Left hindlimb (tissue), 1 donor: ENCODE measurements around the gene GPALPP1.
A peak's percentile ranks its signal among the peaks of the same experiment; 100 is the strongest.
"Not testable (repeated sequence)": the region's sequence is repeated elsewhere in the genome, so short reads cannot be mapped to it uniquely, and the experiment has no call there.

ENCODE experiments used
- DNase-seq: peaks from one replicate; pipeline ENCODE4 v3.0.0-alpha.2; 2018

GPALPP1 gene

GRCh38 chr13:45007225-45007624 is 17.9 kb downstream of the GPALPP1 start:
- DNase-seq: no peak

GRCh38 chr13:45007823-45008222 is 18.5 kb downstream of the GPALPP1 start:
- no peak for DNase-seq

DNA sequence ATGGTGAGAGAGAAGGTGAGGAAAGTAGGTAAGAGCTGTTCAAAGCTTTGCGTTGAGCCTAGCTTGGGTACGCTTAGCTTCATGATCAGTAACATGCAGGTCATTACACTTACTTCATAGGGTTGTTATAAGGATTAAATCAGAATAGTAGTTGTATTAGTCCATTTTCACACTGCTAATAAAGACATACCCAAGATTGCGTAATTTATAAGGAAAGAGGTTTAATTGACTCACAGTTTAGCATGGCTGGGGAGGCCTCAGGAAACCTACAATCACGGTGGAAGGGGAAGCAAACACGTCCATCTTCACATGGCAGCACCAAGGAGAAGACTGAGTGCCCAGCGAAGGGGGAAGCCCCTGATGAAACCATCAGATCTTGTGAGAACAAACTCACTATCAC is 21.9 kb downstream of the GPALPP1 start:
- no peak for DNase-seq

- DNase-seq: no peak
Measured at GRCh38 chr13:45015300-45015699, 26.0 kb downstream of the GPALPP1 start.

DNA sequence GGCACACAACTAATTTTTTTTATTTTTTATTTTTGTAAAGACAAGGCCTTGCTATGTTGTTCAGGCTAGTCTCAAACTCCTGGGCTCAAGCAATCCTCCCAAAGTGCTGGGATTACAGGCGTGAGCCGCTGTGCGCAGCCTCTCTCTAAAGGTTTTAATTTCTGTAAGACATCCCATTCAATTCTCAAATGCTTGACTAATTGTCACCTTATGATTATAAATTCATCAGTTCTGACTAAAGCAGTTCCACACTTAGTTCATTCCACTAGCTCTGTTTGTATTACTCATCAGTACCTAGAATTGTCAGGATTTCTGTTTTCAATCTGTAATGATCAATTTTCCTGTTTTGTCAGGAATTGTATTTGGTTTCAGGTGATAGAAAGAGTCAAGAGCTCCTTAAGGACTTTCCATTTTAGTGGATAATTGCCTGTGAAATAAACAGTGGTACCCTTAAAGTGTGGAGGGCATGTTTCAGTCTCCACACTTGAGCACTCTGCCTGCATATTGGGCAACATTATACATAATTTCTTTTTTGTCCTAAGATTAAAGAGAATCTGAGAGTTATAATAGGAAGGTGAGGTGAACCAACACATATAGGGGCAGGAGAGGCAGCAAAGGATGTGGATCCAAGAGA is 27.6 kb downstream of the GPALPP1 start:
- no peak for DNase-seq

GRCh38 chr13:45019981-45020380 is 30.6 kb downstream of the GPALPP1 start:
- not testable (repeated sequence) for DNase-seq

DNA sequence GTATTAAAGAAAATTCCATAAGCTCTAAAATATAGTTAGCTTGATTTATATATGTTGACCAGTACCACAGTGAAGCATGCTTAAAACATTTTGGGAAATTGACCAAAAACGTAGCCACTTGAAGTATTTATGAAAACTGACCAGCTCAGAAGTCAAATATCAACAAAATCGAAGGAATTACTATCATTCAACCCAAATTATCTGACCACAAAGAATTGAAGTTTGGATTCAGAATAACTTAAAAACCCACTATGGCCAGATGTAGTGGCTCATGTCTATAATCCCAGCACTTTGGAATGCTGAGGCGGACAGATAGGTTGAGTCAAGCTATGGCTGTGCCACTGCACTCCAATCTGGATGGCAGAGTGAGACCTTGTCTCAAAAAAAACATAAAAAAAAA is 31.9 kb downstream of the GPALPP1 start:
- DNase-seq: no peak

DNA sequence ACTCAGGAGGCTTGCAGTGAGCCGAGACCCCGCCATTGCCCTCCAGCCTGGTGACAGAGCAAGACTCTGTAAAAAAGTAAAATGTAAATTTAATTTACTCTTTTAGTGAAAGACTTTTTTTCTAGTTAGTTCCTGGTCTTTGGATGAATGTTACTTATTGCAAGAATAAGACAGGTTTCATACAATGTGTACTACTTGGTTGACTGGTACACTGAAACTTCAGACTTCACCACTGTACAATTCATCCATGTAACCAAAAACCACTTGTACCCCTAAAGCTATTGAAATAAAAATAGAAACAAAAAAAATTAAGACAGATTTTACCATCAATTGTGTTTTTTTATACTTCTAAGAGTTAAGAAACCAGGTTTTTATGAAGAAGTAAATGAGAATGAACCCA is 35.5 kb downstream of the GPALPP1 start:
- DNase-seq: no peak

GRCh38 chr13:45034342-45034741 is 45.0 kb downstream of the GPALPP1 start:
- DNase-seq: no peak

DNA sequence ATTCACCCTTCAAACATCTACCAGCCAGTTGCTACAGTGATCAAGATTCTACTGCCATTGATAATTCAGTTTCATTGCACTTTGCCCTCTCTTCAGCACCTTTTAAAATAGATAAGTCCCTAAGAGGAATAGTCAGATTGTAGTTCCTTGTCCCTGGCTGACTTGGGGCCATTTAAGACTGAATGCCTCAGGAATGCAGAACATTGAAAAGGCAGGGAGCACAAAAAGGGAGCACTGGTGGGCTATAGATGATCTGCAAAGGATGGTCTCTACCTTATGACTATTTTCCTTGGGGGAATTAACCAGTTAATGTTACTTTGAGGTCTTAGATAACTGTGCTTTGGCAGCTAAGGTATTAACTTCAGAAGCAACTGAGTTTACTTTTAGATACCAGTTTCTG is 46.9 kb downstream of the GPALPP1 start:
- DNase-seq: no peak

DNA sequence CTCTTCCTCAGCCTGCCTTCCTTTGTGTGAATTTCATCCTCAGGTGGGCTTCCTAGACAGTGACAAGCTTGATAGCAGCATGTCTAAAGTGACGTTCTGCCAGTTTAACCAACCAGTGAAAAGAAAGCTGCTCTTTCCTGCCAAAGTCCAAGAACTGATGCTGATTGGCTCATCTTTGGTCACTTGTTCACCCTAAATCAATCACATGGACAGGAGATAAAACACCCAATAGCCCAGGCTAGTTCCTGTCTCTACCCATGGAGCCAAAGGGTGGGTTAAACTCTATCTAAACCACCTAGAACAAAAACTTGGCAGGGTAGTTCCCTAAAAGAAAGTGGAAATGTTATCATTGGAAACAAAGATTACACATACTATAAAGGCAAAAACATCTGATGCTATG is 50.8 kb downstream of the GPALPP1 start:
- no peak for DNase-seq

DNA sequence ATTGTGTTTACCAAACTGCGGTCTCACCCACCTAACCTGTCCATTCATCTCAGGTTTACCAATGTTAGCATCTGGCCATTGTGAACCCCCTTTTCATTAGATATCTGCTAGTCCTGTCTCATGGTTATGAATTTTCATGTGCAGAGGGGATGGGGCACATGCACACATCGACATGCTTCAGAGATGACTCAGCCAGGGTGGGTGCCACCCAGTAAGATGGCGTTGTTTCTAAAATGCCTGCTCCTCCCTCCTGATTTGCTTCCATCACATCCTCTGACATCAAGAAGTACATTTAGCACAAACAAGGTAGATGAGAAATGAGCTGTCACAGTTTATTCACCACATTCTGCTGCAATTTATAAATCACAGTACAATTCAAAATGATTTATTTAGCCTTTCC is 51.3 kb downstream of the GPALPP1 start:
- DNase-seq: no peak

DNA sequence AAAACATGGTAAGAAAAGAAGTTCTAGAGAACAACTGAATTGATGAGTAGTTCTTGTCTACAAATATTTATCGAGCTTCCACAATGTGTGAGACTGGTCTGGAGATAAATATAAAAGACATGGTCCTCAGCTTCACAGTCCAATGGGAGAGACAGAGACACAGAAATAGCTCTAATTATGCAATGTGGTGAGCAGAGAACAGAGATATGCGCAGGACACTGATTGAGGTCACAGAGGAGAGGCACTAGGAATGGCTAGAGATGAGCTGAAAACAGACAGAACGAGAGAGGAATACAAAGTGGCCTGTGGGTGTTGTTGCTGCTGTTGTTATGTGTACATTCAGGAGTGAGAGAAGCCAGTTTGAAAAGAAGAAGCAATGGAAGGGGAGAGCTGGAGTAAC is 53.2 kb downstream of the GPALPP1 start:
- DNase-seq: no peak

GRCh38 chr13:45046445-45046844 is 57.1 kb downstream of the GPALPP1 start:
- no peak for DNase-seq

GRCh38 chr13:45047394-45048310 is 58.3 kb downstream of the GPALPP1 start:
- peak; percentile 77 for DNase-seq

DNA sequence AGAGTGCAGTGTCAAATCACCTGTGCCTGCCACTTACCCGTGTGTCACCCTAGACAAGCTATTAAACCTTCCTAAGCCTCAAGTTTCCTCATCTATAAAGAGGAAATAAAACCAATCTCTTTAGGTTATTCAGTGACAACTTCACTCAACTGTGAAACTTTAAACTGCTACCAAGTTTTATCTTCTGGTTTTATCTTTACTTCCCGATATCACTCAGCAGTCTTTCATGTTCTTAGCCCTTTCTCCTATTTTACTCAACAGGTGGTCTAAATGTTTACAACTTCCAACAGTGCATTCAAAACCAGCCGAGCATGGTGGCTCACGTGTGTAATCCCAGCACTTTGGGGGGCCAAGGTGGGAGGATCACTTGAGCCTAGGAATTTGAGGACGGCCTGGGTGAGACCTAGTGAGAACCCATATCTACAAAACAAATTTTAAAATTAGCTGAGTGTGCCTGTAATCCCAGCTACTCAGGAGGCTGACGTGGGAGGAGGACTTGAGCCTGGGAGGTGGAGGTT is 59.6 kb downstream of the GPALPP1 start:
- DNase-seq: no peak

GRCh38 chr13:45049478-45049877 is 60.1 kb downstream of the GPALPP1 start:
- no peak for DNase-seq

DNA sequence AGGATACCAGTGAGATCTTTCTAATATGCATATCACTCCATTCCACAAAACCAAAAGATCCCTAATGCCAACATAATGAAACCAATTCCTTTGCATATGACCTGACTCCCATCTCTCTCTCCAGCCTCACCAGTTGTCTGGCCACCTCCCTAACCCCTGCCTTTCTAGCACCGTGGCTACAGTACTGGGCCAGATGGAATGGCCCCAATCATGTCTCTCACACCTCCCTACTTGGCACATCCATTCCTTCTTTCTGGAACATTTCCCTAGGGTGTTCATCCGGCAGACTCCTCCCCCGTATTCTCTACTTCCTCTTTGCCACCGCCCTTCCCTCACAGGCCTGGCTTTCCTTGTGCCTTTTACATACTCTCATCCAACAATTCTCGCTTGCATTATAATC is 62.0 kb downstream of the GPALPP1 start:
- no peak for DNase-seq

DNA sequence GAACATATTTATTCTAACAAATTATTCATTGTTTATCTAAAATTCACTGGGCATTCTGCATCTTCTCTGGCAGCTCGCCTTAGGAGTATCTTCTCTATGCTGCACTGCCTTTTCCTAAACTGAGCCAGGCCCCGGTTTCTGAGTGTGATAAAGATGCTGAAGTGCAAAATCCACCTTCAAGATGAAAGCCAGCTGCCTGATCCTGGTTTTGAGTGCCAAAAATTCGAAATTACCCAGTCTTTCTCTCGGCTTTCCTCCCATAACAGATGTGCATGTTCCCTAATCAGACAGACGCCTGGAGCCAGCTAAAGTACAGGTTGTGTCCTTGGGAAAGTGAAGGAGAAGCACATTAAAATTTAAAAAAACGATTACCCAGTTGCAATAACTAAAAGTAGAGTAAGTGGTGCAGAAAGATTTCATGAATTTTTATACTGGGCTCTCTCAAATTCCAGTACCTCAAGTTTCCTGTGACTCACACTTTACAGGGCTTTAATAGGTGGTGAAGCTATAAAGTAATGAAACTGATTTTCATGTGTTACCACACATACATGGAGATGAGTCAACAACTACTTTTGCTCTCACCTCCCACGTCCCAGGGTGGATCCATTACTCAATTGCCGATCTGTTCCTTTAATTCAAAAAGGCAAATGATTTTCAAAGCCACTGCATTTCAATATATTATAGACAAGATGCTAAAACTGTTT is 66.0 kb downstream of the GPALPP1 start:
- no peak for DNase-seq

DNA sequence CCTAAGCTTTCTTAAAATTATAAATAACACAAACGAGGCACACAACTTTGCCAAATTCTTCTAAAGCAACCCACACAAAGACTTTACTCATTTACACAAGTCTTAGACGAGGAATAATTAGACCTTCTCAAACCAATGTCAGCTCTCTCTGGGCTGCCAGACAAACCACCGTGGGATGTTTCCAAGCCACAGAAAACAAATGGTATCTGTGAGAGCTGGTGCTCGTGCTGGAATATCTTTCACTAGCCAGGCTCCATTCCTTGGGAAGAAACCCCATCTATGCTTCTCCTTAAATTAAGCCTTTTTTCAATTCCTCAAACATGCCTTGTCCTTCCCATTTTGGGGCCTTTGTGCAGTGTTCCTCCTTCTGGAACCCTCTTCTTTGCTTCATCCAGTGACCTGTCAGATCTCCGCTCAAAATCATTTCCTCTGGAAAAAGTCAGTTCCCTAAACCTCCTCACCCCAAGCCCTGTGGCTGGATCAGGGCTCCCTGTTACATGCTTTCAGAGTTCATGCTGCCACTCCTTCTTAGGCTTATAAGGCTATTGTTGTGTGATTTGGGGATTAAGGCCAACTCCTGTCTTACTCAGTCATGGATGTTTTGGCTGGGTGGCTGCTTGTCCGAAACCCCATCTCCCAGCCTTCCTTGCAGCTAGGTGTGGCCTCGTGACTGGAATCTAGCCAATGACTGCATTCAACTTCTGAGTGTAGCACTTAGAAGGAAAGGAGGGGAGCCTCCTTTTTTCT is 66.7 kb downstream of the GPALPP1 start:
- DNase-seq: peak; percentile 61

GRCh38 chr13:45060062-45060461 is 70.7 kb downstream of the GPALPP1 start:
- DNase-seq: no peak

GRCh38 chr13:45063261-45063860 is 74.0 kb downstream of the GPALPP1 start:
- no peak for DNase-seq
